Heart left ventricle (tissue), 16 donors: Measurements from ENCODE around the gene SEMG2. TPM values are rescaled to one million over a fixed set of nuclear protein-coding genes. Genes with fewer than 3 reads are reported as not detected.

ENCODE experiments used
- ATAC-seq, 4 donors: fragments of 200-7000 bp; cut with Tn5 transposase; one replicate each; pipeline ENCODE4 v1.9.1; 2020 to 2022; ENCODE audit warnings: moderate library complexity in 4 of 4, mild to moderate bottlenecking in 3 of 4, moderate number of reproducible peaks in 1 of 4
- DNase-seq, 5 donors: peaks; one replicate each; pipeline ENCODE4 v3.0.0-alpha.2; 2020
- H3K27ac ChIP-seq, 12 donors: fragments of 200-600 bp; sonication (generic) in 4 of 12; one replicate each; pipeline versions ENCODE4 v1.5.0 to v1.8.0; 2016 to 2022; ENCODE audit warnings: mild to moderate bottlenecking in 2 of 12
- H3K27me3 ChIP-seq, 9 donors: fragments of 200-600 bp; sonication (generic) in 2 of 9; one replicate each; pipeline versions ENCODE4 v1.5.1 to v1.8.0; 2016 to 2022; ENCODE audit warnings: mild to moderate bottlenecking in 3 of 9
- H3K36me3 ChIP-seq, 9 donors: fragments of 200-600 bp; sonication (generic) in 2 of 9; one replicate each; pipeline versions ENCODE4 v1.5.0 to v1.8.0; 2018 to 2022; ENCODE audit warnings: mild to moderate bottlenecking in 2 of 9
- H3K4me1 ChIP-seq, 12 donors: fragments of 200-600 bp; sonication (generic) in 4 of 12; one replicate each; pipeline versions ENCODE4 v1.5.0 to v1.8.0; 2016 to 2022; ENCODE audit warnings: mild to moderate bottlenecking in 3 of 12
- H3K4me3 ChIP-seq, 12 donors: fragments of 200-600 bp; sonication (generic) in 4 of 12; one replicate each; pipeline versions ENCODE4 v1.5.0 to v1.8.0; 2017 to 2022; ENCODE audit warnings: mild to moderate bottlenecking in 9 of 12, moderate library complexity in 4 of 12
- H3K9me3 ChIP-seq, 12 donors: fragments of 200-600 bp; sonication (generic) in 4 of 12; one replicate each; pipeline versions ENCODE4 v1.5.0 to v1.8.0; 2016 to 2022; ENCODE audit warnings: mild to moderate bottlenecking in 1 of 12
- POLR2A ChIP-seq, 2 donors: fragments of 450-650 bp; IDR thresholded peaks; one replicate each; pipeline ENCODE4 v1.6.1; 2017; ENCODE audit warnings: antibody characterized with exemption in 2 of 2, mild to moderate bottlenecking in 2 of 2, moderate library complexity in 2 of 2
- WGBS, 4 donors: extraction: QIAGEN DNeasy Blood & Tissue Kit in 2 of 4; methylation state at CpG; one replicate each; pipeline versions ENCODE4 v1.1.5 to v1.1.7; 2013 to 2018; 5-methylcytosine and 5-hydroxymethylcytosine counted together
- intact Hi-C, 10 donors: fragments of 100-400 bp; cut with DNase I; formaldehyde crosslinking; loops; one replicate each; pipeline versions ENCODE4 v1.11.1 to v1.14.2; 2022
- polyA plus RNA-seq, 2 donors: library from polyadenylated mRNA; stranded (reverse); fragments of 200-250 nt; gene quantifications; one replicate each; pipeline ENCODE4 v1.2.3, GENCODE V29; 2013
- total RNA-seq, 9 donors: library from RNA; depleted of rRNA in 2 of 9; stranded (reverse); fragments of >200 nt in 2 of 9; fragmentation: NEBNext Ultra II Directional in 3 of 9; extraction: Animal tissue kit (Norgen Biotek cat#: 25700) in 3 of 9; gene quantifications; one replicate each; pipeline versions ENCODE4 v1.1.0 to v1.2.4, GENCODE V29; 2016 to 2023
- TF ChIP-seq, protein P1 (sequence below), 12 donors: fragments of 200-600 bp; sonication (generic) in 4 of 12; IDR thresholded peaks; one replicate each; pipeline versions ENCODE4 v1.5.0 to v1.8.0; 2018 to 2022; ENCODE audit warnings: antibody characterized with exemption in 12 of 12, mild to moderate bottlenecking in 5 of 12
- donor health status: ischemic (EF 13 %, LVEDD 7.1; RV severe dilation, severe dysfunction).
- donor health status: healthy with polysubstance abuse.
- donor health status: DM: no; HTN: yes; CAD: no.
- donor health status: DM: no; HTN: no; CAD: no.
- donor health status: ischemic (EF 25% LVEDD 6.9; RV normal size, moderate dysfunction).
- donor health status: ischemic (EF 25% LVEDD 5.7; RV mildly dilated, moderate dysfunction).
- donor health status: healthy.
- donor health status: DM: yes; HTN: yes; CAD: no.
- donor health status: ischemic (EF 35%, LVEDD 5.7; RV mildly dilated, moderate dysfunction).
- donor health status: nonischemic (EF 11% LVEDD 7.7; RV severe dilation, severe dysfunction).
- donor health status: DM: yes; HTN: yes; CAD: no.
- donor health status: PGD.
- donor health status: ischemic (EF 29% LVEDD 5.4; RV normal size, mild dysfunction).
- donor health status: nonischemic (EF 23%, LVEDD 6.1; RV moderate dilation, normal function).

Gene SEMG2
- total and polyA plus RNA-seq, 11 donors, result not detected

DNA sequence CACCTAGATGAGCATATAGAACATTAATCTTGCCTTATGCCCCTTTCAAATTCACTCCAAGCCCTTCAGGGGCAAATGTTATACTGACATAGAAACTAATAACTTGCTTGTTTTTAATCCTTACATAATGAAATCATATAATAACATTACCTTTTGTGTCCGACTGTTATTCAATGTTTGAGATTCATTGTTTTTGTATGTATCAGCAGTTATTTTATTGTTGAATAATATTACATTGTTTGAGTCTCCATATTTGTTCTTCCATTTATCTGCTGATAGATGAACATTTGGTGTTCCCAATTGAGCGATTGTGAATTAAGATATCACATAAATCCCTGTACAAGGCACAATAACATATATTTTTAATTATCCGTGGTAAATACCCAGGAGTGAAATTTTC, 8.3 kb upstream of the SEMG2 start:
- TF ChIP-seq POLR2A (IDR thresholded peaks at IDR 0.05), result no peak
- TF ChIP-seq, protein P1, sequence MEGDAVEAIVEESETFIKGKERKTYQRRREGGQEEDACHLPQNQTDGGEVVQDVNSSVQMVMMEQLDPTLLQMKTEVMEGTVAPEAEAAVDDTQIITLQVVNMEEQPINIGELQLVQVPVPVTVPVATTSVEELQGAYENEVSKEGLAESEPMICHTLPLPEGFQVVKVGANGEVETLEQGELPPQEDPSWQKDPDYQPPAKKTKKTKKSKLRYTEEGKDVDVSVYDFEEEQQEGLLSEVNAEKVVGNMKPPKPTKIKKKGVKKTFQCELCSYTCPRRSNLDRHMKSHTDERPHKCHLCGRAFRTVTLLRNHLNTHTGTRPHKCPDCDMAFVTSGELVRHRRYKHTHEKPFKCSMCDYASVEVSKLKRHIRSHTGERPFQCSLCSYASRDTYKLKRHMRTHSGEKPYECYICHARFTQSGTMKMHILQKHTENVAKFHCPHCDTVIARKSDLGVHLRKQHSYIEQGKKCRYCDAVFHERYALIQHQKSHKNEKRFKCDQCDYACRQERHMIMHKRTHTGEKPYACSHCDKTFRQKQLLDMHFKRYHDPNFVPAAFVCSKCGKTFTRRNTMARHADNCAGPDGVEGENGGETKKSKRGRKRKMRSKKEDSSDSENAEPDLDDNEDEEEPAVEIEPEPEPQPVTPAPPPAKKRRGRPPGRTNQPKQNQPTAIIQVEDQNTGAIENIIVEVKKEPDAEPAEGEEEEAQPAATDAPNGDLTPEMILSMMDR (IDR thresholded peaks at IDR 0.05), result no peak
- DNase-seq, result no peak
- H3K27ac ChIP-seq, result no peak overlapping the region
- H3K36me3 ChIP-seq, result no peaks in the 10 kb centered on the region
- H3K4me3 ChIP-seq, result no peak overlapping the region
- 81 to 83% (median 82%) methylated on average over 3 of the region's 3 CpGs for WGBS, 4 donors
- H3K27me3 ChIP-seq, result peaks cover 0 to 6% (median 0%) of the 10 kb centered on the region in 9 donors
- no peak for ATAC-seq
- intact Hi-C loops, result loop anchor here in 1 of 10 donors (10.0 kb wide), 1 partner anchor 58 kb away; no protein-coding TSS in a partner anchor
- H3K9me3 ChIP-seq, result no peaks in the 10 kb centered on the region
- no peaks in the 10 kb centered on the region for H3K4me1 ChIP-seq

DNA sequence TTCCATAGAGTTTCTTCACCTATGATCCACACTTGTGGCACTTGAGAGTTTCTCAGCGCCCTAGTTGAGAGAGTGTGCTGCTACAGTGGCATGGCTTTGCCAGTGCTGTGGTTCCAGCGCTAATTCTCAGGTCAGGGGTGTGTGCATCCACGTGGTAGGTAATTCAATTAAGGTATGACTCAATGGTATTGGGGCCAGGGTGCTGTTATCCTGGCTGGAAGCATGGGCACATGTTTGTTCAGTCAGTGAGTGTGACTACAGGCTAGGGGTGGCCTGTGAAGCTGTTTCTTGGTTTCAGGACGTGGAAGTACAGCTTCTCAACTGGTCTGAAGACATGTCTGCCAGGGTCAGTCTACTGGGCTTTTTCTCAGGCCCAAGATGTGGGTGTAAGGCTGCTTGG, 3.0 kb upstream of the SEMG2 start:
- no peak for ATAC-seq
- Histone ChIP-seq H3K27ac (no peak overlapping the region), H3K4me3 (no peak overlapping the region), H3K4me1 (no peaks in the 10 kb centered on the region), H3K27me3 (peaks cover 0 to 13% (median 0%) of the 10 kb centered on the region in 9 donors), H3K36me3 (no peaks in the 10 kb centered on the region), H3K9me3 (no peaks in the 10 kb centered on the region)
- WGBS, 4 donors, result 64 to 72% (median 69%) methylated on average over 4 of the region's 4 CpGs
- no peak for TF ChIP-seq POLR2A (IDR thresholded peaks at IDR 0.05)
- TF ChIP-seq, protein P1 (IDR thresholded peaks at IDR 0.05), result no peak
- intact Hi-C loops, result loop anchor here in 1 of 10 donors (10.0 kb wide), 1 partner anchor 63 kb away; no protein-coding TSS in a partner anchor
- no peak for DNase-seq

DNA sequence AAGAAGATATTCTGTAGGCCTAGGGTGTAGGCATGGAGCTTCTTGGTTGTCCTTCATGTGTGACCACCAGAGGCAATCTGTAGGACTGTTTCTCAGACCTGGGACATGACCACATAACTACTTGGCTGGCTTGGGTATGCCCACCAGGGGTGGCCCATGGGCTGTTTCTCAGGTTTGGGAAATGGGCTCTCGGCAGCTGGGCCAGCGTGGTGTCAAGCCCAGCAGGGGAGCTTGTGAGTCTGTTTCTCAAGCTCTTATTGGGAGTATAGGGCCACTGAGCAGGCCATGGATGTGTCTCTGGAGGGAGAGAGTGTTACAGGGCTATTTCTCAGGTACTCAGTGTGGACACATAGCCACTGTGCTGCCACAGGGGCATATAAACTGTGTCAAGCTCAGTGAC, 2.5 kb upstream of the SEMG2 start:
- Histone ChIP-seq H3K27ac (no peak overlapping the region), H3K9me3 (no peaks in the 10 kb centered on the region), H3K27me3 (peaks cover 0 to 17% (median 0%) of the 10 kb centered on the region in 9 donors), H3K4me3 (no peak overlapping the region), H3K36me3 (no peaks in the 10 kb centered on the region), H3K4me1 (no peaks in the 10 kb centered on the region)
- intact Hi-C loops, result loop anchor here in 1 of 10 donors (10.0 kb wide), 1 partner anchor 64 kb away; no protein-coding TSS in a partner anchor
- WGBS, 4 donors, result 40 to 80% (median 77%) methylated on average over 2 of the region's 2 CpGs; no CpG with 5 or more reads in 1 of the 4 donors
- TF ChIP-seq, protein P1 (IDR thresholded peaks at IDR 0.05), result no peak
- no peak for DNase-seq
- no peak for ATAC-seq

DNA sequence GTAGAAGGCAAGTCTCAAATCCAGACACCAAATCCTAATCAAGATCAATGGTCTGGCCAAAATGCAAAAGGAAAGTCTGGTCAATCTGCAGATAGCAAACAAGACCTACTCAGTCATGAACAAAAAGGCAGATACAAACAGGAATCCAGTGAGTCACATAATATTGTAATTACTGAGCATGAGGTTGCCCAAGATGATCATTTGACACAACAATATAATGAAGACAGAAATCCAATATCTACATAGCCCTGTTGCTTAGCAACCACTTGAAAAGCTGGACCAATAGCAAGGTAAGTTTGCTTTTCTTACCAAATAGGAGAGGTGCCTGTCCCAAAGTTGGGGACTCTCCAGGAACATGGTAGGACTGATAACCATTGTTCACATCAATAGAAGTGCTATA, 2.0 kb downstream of the SEMG2 start:
- DNase-seq (no peak), ATAC-seq (no peak)
- no peaks in the 10 kb centered on the region for H3K36me3 ChIP-seq
- intact Hi-C loops, result no loop called here
- no peak for TF ChIP-seq POLR2A (IDR thresholded peaks at IDR 0.05)
- TF ChIP-seq, protein P1 (IDR thresholded peaks at IDR 0.05), result no peak
- no peak overlapping the region for H3K4me3 ChIP-seq
- H3K27ac ChIP-seq, result no peak overlapping the region
- H3K4me1 ChIP-seq, result no peaks in the 10 kb centered on the region
- H3K27me3 ChIP-seq, result peaks cover 0 to 46% (median 0%) of the 10 kb centered on the region in 9 donors
- H3K9me3 ChIP-seq, result no peaks in the 10 kb centered on the region
